Measurements from ENCODE around the gene ATF1. TPM values are rescaled to one million over a fixed set of nuclear protein-coding genes. Genes with fewer than 3 reads are reported as not detected.

The ATF1 gene
- total RNA-seq, 3 donors from 2014 or later, result 39.1 to 43.0 (median 41.7) TPM

DNA sequence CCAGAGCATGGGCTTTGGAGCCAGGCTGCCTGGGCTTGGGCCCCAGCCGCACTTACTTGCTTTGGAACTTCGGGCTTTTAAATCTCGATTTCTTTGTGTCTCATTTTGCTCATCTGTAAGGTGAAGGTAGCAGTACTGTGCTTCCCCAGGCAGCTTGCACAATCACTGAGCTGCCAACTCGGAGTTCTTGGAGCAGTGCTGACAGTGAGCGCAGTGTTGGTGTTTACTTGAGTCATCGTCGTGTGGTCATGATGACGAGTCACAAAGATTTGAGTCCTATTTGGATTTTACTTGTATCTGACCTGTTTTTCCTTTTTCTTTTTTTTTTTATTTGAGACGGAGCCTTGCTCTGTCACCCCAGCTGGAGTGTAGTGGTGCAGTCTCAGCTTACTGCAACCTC is 31.3 kb upstream of the ATF1 start:
- Histone ChIP-seq H3K4me1 (ENCODE audit: low read depth) (no peaks in the 10 kb centered on the region), H3K4me3 (no peak overlapping the region), H3K9me3 (no peaks in the 10 kb centered on the region), H3K36me3 (ENCODE audit: low read depth) (peaks cover 9% of the 10 kb centered on the region)
- TF ChIP-seq, protein P1, sequence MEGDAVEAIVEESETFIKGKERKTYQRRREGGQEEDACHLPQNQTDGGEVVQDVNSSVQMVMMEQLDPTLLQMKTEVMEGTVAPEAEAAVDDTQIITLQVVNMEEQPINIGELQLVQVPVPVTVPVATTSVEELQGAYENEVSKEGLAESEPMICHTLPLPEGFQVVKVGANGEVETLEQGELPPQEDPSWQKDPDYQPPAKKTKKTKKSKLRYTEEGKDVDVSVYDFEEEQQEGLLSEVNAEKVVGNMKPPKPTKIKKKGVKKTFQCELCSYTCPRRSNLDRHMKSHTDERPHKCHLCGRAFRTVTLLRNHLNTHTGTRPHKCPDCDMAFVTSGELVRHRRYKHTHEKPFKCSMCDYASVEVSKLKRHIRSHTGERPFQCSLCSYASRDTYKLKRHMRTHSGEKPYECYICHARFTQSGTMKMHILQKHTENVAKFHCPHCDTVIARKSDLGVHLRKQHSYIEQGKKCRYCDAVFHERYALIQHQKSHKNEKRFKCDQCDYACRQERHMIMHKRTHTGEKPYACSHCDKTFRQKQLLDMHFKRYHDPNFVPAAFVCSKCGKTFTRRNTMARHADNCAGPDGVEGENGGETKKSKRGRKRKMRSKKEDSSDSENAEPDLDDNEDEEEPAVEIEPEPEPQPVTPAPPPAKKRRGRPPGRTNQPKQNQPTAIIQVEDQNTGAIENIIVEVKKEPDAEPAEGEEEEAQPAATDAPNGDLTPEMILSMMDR (IDR thresholded peaks at IDR 0.05), result no peak
- ATAC-seq (no peak), DNase-seq (no peak)
- intact Hi-C loops (cut with DNase I, micrococcal nuclease), result no loop called here

DNA sequence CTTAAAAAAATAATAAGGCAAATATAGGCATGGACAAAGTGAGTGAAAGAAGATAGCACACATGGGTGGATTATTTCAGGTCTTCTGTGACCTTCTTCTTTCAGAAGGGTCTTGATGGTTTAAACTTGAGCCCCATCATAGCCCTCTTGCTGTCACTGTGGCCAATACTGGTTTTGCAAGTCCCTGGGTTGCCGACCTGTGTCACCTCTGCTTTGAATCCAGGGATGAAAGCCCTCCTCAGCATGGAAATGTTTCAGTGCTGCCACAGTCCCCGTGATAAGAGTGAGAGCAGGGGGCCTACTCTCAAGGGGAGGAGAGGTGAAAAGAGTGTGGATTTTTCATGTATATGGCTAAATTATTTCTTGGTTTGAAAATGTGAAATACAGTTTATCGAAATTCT is 30.2 kb upstream of the ATF1 start:
- Histone ChIP-seq H3K36me3 (ENCODE audit: low read depth) (peaks cover 3% of the 10 kb centered on the region), H3K4me1 (ENCODE audit: low read depth) (no peaks in the 10 kb centered on the region), H3K9me3 (no peaks in the 10 kb centered on the region), H3K4me3 (no peak overlapping the region)
- no peak for DNase-seq
- intact Hi-C loops (cut with DNase I, micrococcal nuclease), result no loop called here
- TF ChIP-seq, protein P1 (IDR thresholded peaks at IDR 0.05), result no peak
- ATAC-seq, result no peak

DNA sequence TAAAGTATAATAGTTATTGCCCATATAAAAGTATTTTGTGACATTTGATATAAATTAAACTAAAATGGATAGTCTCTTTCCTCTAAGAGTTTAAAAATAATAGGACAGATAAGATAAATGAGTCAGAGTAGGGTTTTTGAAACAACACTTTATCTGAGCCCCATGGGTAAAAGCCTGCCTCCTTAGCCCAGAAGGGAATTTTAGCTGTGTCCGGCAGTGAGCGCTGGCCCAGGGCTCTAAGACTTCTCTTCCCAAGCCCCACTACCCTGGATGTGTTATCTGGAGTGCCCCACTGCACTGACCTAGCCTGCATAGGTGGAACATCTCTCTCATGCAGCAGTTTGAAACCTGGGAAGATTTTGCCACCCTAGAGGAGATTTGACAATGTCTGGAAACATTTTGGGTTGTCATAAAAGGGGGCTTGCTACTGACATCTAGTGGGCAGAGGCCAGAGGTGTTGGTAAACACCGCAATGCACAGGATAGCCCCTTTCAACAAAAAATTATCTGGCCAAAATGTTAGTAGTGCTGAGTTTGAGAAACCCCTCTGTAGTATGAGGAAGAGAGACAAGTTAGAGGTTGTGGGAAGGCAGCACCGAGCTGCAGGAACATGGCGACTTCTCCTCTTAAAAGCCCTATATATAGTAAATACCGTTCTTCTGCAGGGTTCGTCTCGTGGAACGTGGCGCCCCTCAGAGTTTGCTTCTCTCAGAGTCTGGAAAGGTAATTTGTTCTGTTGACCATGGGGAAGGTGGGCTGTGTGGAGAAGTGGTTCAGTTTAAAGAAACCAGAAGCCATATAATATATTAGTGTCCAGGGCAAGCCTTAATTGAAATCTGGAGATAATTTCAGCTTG is 29.3 kb upstream of the ATF1 start:
- no peak for ATAC-seq
- no peaks in the 10 kb centered on the region for H3K9me3 ChIP-seq
- TF ChIP-seq, protein P1 (IDR thresholded peaks at IDR 0.05), result no peak
- peaks cover under 1% of the 10 kb centered on the region for H3K36me3 ChIP-seq (ENCODE audit: low read depth)
- no peak overlapping the region for H3K4me3 ChIP-seq
- DNase-seq, result no peak
- no peaks in the 10 kb centered on the region for H3K4me1 ChIP-seq (ENCODE audit: low read depth)
- intact Hi-C loops (cut with DNase I, micrococcal nuclease), result no loop called here

DNA sequence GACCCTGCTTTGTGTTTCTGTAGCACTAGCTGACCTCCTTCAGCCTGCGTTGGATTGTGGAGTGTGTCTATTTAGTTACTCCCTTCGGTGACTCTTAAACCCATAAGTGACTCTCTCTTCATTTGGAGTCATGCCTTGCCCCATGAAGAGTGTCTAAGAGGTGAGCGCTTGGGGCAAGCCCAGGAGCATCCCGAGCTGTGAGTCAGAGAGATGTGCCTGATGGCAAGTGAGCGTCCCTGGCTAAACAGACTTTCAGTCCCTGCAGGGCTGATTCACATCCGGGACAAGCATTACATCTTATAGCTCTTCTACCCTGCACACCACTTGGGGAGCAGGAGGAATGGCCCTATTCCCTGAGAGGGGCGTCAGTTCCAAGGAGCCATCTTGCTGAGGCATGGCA is 24.3 kb upstream of the ATF1 start:
- ATAC-seq (no peak), DNase-seq (no peak)
- no peak overlapping the region for H3K4me3 ChIP-seq
- intact Hi-C loops (cut with DNase I, micrococcal nuclease), result no loop called here
- H3K36me3 ChIP-seq (ENCODE audit: low read depth), result peaks cover 6% of the 10 kb centered on the region
- no peaks in the 10 kb centered on the region for H3K9me3 ChIP-seq
- no peaks in the 10 kb centered on the region for H3K4me1 ChIP-seq (ENCODE audit: low read depth)
- TF ChIP-seq, protein P1 (IDR thresholded peaks at IDR 0.05), result no peak

DNA sequence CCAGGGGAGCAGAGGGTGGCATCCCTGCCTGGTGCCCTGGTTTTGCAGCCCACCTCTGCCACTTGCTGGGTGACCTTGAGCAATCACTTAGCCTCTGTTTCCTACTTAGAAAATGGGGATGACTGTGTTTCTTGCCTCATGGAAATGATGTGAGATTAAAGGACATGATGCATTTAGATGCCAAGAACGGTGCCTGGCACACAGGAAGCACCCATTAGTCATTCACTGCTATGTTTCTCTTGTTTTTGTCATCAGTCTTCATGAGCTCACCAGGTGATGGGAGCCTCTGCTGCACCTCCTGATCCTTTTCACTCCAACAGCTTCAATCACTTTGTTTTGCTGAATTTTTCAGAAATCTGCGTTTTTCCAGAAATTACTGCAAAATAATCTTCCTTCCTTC is 23.6 kb upstream of the ATF1 start:
- DNase-seq (no peak), ATAC-seq (no peak)
- Histone ChIP-seq H3K4me3 (no peak overlapping the region), H3K36me3 (ENCODE audit: low read depth) (peaks cover 6% of the 10 kb centered on the region), H3K9me3 (no peaks in the 10 kb centered on the region), H3K4me1 (ENCODE audit: low read depth) (no peaks in the 10 kb centered on the region)
- TF ChIP-seq, protein P1 (IDR thresholded peaks at IDR 0.05), result no peak
- intact Hi-C loops (cut with DNase I, micrococcal nuclease), result no loop called here
